ENCODE results near the gene HAPSTR1.
A peak's percentile ranks its signal among the peaks of the same experiment; 100 is the strongest.

GRCh38 chr16:9053006-9053601 is 38.3 kb upstream of the HAPSTR1 start:
- TF ChIP-seq MAX (IDR thresholded peaks at IDR 0.05) (peak; percentile 75), CTCF (IDR thresholded peaks at IDR 0.05; ENCODE audit: control extremely low read depth in 1 of 3, insufficient read depth in 1 of 3, low read depth in 1 of 3, low read length in 3 of 3) (no peak), YY1 (IDR thresholded peaks at IDR 0.05; ENCODE audit: low read depth, low read length) (peak; percentile 57; the same call in 1 of the 2 replicates), RAD21 (IDR thresholded peaks at IDR 0.05 in 1 of 2, conservative IDR thresholded peaks at IDR 0.05 in 1 of 2; ENCODE audit: low read depth in 2 of 2, low read length in 2 of 2) (no peak), GABPA (IDR thresholded peaks at IDR 0.05; ENCODE audit: borderline replicate concordance, insufficient read depth, low read length) (no peak), CEBPB (IDR thresholded peaks at IDR 0.05; ENCODE audit: low read depth, low read length) (no peak), SIN3A (conservative IDR thresholded peaks at IDR 0.05 in 1 of 2, IDR thresholded peaks at IDR 0.05 in 1 of 2; ENCODE audit: low read depth in 1 of 2, low read length in 2 of 2) (no peak), CHD7 (IDR thresholded peaks at IDR 0.05; ENCODE audit: insufficient replicate concordance, low read length) (no peak), EP300 (IDR thresholded peaks at IDR 0.05; ENCODE audit: borderline replicate concordance in 1 of 2, low read depth in 2 of 2, low read length in 2 of 2) (no peak), RBBP5 (IDR thresholded peaks at IDR 0.05; ENCODE audit: borderline replicate concordance, low read depth, low read length) (no peak), HDAC2 (IDR thresholded peaks at IDR 0.05; ENCODE audit: borderline replicate concordance in 1 of 2, low read depth in 2 of 2, low read length in 2 of 2) (0 out of 4 replicates have a peak, but pooled peaks of 1 of the 2 experiments have one; percentile 9), HDAC6 (IDR thresholded peaks at IDR 0.05; ENCODE audit: low read depth, low read length) (no peak), KDM1A (IDR thresholded peaks at IDR 0.05; ENCODE audit: borderline replicate concordance, low read length) (no peak)

All from H1 (cell line).